D721Med (cell line): ENCODE results near the gene JAGN1.
A peak's percentile ranks its signal among the peaks of the same experiment; 100 is the strongest.

Experiments used
- DNase-seq: peaks from one replicate; pipeline ENCODE4 v3.0.0; 2011; ENCODE audit warnings: low spot score; ENCODE audit not compliant: insufficient read length
- FAIRE-seq: peaks from 2 replicates; lab custom pipeline; 2011; peaks lifted over from hg19 to GRCh38; lab: Jason Lieb, UNC
- CTCF ChIP-seq: IDR thresholded peaks from 2 replicates; pipeline ENCODE4 v1.5.1; 2012; ENCODE audit warnings: mild to moderate bottlenecking, control low read depth; ENCODE audit not compliant: insufficient read depth; ENCODE audit errors: missing control alignments

The JAGN1 gene

DNA sequence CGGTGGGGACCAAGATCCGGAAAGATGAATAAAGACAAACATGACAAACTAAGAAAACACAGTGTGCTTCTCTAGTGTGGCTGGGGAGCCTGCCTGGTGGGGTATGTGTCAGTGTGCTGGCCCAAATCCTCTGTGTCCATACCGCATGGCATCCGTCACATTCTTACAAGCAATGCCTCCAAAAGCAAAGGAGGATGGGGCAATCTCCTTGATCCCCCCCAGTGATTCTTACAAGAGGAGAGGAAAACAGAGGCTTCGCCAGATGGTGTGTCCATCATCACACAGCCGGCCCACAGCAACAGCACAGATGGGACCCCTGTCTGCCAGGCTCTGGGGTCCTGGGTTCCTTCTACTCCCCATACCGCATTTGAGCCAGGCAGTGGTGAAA lies 25.9 kb downstream of the JAGN1 start:
- DNase-seq (no peak), FAIRE-seq (no peak)
- TF ChIP-seq CTCF, result no peak

DNA sequence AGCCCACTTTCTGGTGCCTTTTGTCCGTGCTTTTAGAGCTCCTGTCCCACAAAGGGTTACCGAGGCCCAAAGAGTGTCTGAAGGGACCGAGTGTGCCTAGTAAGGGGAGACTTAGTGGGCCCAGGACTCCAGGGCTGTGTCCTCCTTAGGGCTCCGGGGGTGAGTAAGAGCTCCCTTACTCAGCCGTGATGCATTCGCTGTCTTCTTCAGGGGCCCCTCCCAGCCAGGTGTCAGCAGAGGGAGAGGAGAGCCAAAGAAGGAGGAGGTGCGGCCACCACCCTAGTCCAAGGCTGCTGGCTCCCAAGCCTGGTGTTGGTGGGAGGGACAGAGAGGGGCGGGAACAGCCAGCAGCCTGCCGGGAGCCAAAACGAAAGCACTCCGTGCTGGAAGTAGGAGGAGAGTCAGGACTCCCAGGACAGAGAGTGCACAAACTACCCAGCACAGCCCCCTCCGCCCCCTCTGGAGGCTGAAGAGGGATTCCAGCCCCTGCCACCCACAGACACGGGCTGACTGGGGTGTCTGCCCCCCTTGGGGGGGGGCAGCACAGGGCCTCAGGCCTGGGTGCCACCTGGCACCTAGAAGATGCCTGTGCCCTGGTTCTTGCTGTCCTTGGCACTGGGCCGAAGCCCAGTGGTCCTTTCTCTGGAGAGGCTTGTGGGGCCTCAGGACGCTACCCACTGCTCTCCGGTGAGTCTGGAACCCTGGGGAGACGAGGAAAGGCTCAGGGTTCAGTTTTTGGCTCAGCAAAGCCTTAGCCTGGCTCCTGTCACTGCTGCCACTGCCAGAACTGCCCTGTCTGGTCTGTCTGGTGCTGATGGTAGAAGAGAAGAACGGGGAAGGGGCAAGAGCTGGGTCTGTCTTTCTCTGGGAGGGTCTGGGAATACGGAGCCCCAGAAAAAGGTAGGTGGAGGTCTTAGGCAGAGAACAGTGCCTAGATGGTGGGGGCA lies 26.6 kb downstream of the JAGN1 start, which contains the start of gene IL17RC:
IL17RC (plus strand) TSS at position 365 of the 947 bp plus-strand sequence; CDS start at position 583, 218 bp downstream.
- DNase-seq (no peak), FAIRE-seq (no peak)
- no peak for TF ChIP-seq CTCF

DNA sequence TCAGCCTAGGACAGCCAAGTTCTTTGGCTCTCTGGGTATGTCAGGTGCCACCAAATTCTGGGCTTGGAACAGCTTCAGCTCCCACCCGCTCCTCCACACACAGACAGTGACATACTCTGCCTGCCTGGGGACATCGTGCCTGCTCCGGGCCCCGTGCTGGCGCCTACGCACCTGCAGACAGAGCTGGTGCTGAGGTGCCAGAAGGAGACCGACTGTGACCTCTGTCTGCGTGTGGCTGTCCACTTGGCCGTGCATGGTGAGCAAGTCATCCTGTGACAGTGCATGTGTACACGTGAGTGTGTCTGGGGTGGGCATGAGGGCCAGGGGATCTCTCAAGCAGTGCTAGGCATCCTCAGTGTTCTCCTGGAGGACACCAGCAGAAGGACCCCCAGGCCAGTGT lies 27.4 kb downstream of the JAGN1 start:
- no peak for TF ChIP-seq CTCF
- DNase-seq (no peak), FAIRE-seq (no peak)

DNA sequence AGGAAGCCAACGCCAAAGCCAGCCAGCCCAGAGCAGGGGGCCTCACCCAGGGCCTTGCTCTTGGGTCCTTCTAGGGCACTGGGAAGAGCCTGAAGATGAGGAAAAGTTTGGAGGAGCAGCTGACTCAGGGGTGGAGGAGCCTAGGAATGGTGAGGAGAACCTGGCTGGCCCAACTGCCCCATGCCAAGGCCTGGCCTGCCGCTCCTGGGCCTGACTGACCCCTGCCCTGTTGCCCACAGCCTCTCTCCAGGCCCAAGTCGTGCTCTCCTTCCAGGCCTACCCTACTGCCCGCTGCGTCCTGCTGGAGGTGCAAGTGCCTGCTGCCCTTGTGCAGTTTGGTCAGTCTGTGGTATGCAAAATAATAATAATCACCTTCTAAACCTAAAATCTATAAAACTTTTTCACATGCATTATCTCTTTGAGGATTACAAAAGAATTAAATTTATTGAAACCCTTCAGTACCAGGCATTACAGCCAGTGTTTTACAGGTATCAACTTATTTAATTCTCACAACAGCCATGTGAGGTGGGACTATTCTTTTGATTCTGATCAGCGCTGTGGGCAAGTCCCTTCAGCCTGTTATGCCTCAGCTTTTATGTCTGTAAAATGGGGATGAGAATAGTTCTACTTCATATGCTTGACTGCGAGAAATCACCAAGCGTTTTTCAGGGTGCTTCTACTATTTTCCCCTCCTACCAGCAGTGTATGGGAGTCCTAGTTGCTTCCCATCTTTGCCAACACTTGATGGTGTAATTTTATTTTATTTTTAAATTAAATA lies 28.0 kb downstream of the JAGN1 start:
- DNase-seq (no peak), FAIRE-seq (no peak)
- TF ChIP-seq CTCF, result no peak

GRCh38 chr3:9928158-9928557 lies 37.7 kb downstream of the JAGN1 start:
- DNase-seq, result no peak
- no peak for FAIRE-seq
- no peak for TF ChIP-seq CTCF

- no peak for DNase-seq
- no peak for FAIRE-seq
- peak; percentile 9 for TF ChIP-seq CTCF
Measured at GRCh38 chr3:9930804-9931418, 40.5 kb downstream of the JAGN1 start.
